ENCODE results near the gene YBX2.
A peak's percentile ranks its signal among the peaks of the same experiment; 100 is the strongest.

Gene YBX2

GRCh38 chr17:7322520-7323194 is 28.2 kb upstream of the YBX2 start:
- no peak for DNase-seq

DNA sequence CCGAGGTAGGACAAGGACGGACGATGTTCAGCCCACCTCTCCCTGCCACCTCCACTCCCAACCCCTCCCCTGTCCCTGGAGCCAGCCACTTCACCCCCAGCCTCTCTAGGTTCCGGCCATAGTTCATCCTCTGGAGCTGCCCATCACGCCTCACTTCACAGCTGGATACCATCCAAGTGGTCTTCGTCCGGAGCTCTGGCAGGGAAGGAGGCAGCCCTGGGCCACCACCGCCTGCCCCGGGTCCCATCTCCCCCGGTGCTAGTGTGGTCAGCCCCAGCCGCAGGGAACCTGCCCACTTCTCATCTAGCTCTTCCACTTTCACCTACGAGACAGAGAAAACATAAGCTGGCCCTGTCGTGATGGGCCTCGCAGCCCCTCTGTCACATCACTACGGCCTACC is 27.0 kb upstream of the YBX2 start:
- no peak for DNase-seq

GRCh38 chr17:7318121-7318860 is 23.9 kb upstream of the YBX2 start:
- no peak for DNase-seq

- DNase-seq, result no peak
Observed at GRCh38 chr17:7317161-7317803, 22.8 kb upstream of the YBX2 start.

DNA sequence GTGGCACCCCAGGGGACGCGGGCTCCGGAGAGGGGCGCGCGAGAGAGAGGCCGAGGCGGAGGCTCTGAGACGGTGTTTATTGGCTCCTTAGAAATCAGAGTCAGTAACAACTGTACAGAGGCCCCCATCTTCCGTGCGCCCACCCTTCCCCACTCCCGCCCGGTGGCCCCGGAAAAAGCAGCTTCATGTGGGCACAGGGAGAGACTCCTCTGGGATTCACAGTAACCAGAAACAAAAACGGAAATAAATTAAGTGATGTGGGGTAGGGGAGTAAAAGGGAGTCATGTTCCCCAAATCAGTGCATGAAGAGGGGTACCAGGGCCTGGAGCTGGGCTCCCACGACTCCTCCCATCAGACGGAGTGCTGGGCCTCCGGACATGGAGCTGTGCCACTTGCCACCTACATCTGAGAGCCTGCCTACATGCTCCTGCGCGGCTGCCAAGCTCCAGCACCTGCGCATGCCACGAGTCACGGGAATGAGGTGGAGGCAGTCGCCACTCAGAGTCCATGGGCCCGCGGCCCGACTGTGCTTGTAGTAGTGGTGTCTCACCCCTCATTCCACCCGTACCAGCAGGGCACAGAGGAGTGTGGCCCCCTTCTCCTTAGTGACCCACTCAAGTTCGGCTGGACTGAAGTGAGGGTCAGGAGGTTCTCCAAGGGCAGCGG is 21.3 kb upstream of the YBX2 start:
- no peak for DNase-seq

- peak; percentile 91 for DNase-seq
Observed at GRCh38 chr17:7314719-7315569, 20.5 kb upstream of the YBX2 start, which contains the start of gene GPS2. GPS2 (minus strand) TSS chr17:7315360; CDS start chr17:7315052, 308 bp downstream.

DNA sequence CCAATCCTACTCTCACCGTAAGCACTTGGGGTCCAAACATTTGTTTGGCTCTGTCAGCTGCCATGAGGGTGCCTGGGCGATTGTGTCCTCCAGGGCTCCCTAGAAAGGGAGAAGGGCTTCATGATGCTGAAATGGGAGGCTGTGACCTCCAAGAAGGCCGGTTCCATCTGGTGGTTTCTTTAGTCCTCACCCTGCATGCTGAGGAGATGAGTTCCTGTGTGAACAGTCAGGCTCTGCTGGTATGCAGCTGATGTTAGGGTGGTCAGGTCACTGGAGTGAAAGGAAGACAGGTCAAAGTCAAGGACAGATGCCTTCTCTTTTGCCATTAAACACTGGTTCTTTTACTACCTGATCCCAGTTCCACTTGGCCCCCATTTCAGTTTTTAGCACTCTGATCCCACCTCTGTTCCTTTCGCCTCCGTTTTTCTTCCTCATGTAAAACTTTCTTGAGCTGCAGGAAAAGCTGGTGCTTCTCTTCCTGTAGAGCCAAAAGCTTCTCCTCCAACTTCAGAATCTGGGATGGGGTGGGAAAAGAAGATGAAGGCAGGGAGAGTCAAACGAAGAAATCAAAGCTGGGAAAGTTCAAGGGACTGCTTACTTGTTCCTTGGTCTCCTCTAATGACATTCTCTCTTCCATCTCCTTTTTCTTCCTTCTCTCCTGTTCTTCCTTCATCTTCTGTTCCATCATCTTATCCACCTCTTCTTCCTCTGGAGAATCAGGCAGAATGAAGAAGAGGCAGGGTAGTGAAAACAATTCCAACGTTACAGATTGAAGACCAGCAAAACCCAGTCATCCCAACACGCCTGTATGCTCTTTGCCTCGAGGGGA is 19.7 kb upstream of the YBX2 start:
- DNase-seq, result no peak

GRCh38 chr17:7313088-7313889 is 18.9 kb upstream of the YBX2 start:
- no peak for DNase-seq

DNA sequence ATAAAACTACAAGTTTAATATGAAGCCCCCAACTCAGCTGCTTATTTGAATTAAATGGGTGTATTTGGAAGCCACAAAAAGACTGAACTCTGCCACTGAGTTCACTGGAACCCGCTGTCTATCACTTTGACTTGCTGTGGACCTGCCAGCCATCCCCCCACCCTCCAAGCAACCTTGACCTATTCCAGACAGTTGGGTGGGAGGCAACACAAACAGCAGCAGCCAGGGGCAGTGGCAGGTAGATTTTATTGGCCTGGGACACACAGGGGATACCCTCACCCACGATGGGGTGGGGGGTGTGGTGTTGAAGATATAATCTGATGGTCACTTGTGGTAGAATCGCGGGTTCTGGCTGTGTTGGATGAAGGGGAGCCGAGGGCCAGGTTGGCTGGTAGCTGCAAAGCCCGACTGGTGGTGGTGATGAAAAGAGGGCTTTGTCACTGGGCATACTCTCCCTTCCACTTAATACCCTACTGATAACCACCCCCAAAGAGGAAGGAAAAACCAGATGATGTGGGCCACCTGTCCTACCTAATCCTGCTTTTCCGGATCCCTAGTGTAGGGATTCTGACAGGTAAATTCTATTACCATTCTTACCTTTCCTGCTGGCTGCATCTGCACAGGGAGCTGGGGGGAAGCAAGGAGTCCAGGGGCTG is 18.1 kb upstream of the YBX2 start:
- no peak for DNase-seq

DNA sequence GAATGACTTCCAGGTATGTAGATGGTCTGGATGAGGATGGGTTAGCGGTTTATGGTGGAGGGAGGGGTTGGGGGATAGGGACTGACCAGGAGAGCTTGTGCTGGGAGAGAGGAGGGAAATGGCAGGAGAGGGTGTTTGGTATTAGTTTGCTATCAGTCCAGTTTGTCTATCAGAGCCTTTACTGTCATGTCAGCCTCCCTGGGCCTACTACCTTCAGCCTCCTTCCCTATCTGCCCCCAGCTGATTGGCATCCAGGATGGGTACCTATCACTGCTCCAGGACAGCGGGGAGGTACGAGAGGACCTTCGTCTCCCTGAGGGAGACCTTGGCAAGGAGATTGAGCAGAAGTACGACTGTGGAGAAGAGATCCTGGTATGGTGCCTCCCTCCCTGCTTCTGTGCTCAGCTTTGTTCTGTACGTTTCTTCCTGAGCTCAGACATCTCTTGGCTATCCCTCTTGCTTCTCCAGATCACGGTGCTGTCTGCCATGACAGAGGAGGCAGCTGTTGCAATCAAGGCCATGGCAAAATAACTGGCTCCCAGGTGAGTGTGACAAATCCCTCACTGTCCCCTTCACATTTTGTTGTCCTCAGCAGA is 16.8 kb upstream of the YBX2 start:
- no peak for DNase-seq

- DNase-seq, result no peak
Observed at GRCh38 chr17:7309628-7310027, 15.2 kb upstream of the YBX2 start.

GRCh38 chr17:7308625-7309433 is 14.4 kb upstream of the YBX2 start:
- DNase-seq, result peak; percentile 91

GRCh38 chr17:7307686-7308624 is 13.5 kb upstream of the YBX2 start:
- DNase-seq, result no peak

DNA sequence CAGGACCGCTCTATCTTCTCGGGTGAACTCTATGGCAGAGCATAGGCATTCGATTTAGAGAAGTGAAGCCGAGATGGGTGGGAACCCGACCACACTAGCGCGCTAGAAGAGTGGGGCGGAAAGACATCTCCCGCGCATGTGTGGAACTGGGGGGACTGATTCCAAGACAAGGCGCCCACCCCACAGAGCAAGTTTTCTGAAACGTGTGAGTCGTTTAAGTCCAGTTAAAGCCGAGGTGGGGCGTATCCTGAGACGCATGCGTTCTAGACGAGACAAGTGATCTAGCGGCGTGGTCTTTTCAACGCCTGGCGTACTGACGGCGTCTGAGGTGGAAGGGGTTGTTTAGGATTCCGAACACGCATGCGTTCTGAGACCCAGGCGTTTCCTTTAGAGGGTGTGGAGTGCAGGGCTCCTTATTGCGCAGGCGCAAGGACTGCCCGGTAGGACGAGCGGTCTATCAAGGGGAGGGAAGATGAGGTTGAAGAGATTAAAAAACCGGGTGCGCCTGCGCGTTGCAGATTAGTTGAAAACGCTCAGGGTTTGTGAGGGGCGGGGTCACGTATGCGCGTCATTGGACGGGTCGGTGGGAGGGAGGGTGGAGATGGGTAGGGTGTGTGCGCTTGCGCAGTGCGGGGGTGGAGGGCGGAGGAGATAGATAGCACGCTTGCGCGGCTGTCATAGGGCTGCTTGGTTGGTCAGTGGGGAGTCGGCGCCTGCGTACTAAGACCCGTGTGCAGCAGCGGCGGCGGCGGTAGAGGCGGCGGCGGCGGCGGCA is 12.7 kb upstream of the YBX2 start, which contains the start of gene EIF5A:
TSS of gene EIF5A (plus strand) at position 718 of the 775 bp plus-strand sequence. CDS start 2,008 bp downstream, outside the sequence.
- peak; percentile 100 for DNase-seq

DNA sequence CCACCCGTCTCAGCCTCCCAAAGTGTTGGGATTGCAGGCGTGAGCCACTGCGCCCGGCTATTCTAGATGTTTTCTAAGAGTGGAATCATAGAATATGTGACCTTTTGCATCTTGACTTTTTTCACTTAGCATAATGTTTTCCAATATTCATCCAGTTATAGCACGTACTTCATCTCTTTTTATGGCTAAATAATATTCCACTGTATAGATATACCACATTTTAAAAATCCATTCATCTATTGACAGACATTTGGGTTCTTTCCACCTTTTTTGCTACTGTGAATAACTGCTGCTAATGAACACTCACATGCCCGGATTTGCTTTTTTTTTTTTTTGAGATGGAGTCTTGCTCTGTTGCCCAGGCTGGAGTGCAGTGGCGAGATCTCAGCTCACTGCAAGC is 9.7 kb upstream of the YBX2 start:
- no peak for DNase-seq

- peak; percentile 38 for DNase-seq
Observed at GRCh38 chr17:7296189-7296861, 1.9 kb upstream of the YBX2 start.
